Left ventricle myocardium inferior (tissue), 1 donor: Measurements from ENCODE around the gene ACHE. TPM values are rescaled to one million over a fixed set of nuclear protein-coding genes. Genes with fewer than 3 reads are reported as not detected.

Experiments used
- DNase-seq: peaks from one replicate; pipeline ENCODE4 v3.0.0-alpha.2; 2020
- H3K27ac ChIP-seq: fragments of 200-600 bp; replicated peaks from 2 replicates; pipeline ENCODE4 v1.8.0; 2021
- H3K27me3 ChIP-seq: fragments of 200-600 bp; 2 replicates; pipeline ENCODE4 v1.8.0; 2021; ENCODE audit warnings: low read depth
- H3K36me3 ChIP-seq: fragments of 200-600 bp; 2 replicates; pipeline ENCODE4 v1.8.0; 2021
- H3K4me1 ChIP-seq: fragments of 200-600 bp; 2 replicates; pipeline ENCODE4 v1.8.0; 2021
- H3K4me3 ChIP-seq: fragments of 200-600 bp; 2 replicates; pipeline ENCODE4 v1.8.0; 2021; ENCODE audit warnings: mild to moderate bottlenecking, moderate library complexity
- H3K9me3 ChIP-seq: fragments of 200-600 bp; replicated peaks from 2 replicates; pipeline ENCODE4 v1.8.0; 2021
- intact Hi-C: fragments of 100-400 bp; cut with micrococcal nuclease; formaldehyde crosslinking; loops from one replicate; pipeline ENCODE4 v1.11.0; 2022
- total RNA-seq: library from RNA; stranded (reverse); fragmentation: NEBNext Ultra II Directional; extraction: Animal tissue kit (Norgen Biotek cat#: 25700); gene quantifications from one replicate; pipeline ENCODE4 v1.2.1, GENCODE V29; 2021
- TF ChIP-seq, protein P1 (sequence below): fragments of 200-600 bp; IDR thresholded peaks from 2 replicates; pipeline ENCODE4 v1.8.0; 2021; ENCODE audit warnings: antibody characterized with exemption, mild to moderate bottlenecking, borderline replicate concordance
- donor health status: DM: no; HTN: yes; CAD: no; lungs with severe emphysema.

ACHE gene
- total RNA-seq, 1 donor from 2014 or later = 0.49 TPM

DNA sequence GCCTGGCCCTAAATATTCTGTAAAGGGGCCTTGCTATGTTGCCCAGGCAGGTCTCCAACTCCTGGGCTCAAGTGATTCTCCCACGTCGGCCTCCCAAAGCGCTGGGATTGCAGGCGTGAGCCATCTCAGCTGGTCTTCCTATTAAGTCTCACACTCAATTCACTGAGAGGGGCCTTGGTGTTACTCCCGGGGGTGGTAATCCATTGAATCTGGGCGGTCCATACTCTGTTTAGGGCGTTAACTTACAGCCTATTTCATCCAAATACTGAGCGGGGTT, 21.4 kb downstream of the ACHE start:
- Histone ChIP-seq H3K9me3 (no peaks in the 10 kb centered on the region), H3K27ac (peak overlapping the region; percentile 92), H3K27me3 (no peaks in the 10 kb centered on the region), H3K4me1 (peaks cover 52% of the 10 kb centered on the region), H3K4me3 (peak overlapping the region; percentile 96), H3K36me3 (peaks cover 70% of the 10 kb centered on the region)
- TF ChIP-seq, protein P1, sequence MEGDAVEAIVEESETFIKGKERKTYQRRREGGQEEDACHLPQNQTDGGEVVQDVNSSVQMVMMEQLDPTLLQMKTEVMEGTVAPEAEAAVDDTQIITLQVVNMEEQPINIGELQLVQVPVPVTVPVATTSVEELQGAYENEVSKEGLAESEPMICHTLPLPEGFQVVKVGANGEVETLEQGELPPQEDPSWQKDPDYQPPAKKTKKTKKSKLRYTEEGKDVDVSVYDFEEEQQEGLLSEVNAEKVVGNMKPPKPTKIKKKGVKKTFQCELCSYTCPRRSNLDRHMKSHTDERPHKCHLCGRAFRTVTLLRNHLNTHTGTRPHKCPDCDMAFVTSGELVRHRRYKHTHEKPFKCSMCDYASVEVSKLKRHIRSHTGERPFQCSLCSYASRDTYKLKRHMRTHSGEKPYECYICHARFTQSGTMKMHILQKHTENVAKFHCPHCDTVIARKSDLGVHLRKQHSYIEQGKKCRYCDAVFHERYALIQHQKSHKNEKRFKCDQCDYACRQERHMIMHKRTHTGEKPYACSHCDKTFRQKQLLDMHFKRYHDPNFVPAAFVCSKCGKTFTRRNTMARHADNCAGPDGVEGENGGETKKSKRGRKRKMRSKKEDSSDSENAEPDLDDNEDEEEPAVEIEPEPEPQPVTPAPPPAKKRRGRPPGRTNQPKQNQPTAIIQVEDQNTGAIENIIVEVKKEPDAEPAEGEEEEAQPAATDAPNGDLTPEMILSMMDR = no peak
- DNase-seq = no peak
- intact Hi-C loops = no loop called here

DNA sequence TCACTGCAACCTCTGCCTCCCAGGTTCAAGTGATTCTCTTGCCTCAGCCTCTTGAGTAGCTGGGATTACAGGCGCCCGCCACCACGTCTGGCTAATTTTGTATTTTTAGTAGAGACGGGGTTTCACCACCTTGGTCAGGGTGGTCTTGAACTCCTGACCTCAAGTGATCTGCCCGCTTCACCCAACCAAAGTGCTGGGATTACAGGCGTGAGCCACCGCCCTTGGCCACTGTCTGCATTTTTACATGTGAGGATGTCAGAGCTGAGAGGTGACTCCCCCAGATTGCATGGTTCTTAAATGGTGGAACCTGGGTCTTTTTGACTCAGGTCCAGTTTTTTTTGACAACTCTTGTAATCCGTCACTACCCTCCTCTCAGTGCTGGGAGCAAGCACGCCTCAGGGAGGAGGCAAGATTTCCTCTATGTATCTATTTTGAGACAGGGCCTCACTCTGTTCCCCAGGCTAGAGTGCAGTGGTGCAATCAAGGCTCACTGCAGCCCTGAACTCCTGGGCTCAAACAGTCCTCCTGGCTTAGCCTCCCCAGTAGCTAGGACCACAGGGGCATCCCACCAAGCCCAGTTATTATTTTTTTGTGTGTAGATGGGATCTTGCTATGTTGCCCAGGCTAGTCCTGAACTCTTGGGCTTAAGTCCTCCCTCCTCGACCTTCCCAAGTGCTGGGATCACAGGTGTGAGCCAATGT, 21.9 kb downstream of the ACHE start:
- intact Hi-C loops = no loop called here
- TF ChIP-seq, protein P1 = no peak
- Histone ChIP-seq H3K4me1 (peaks cover 52% of the 10 kb centered on the region), H3K27ac (peak overlapping the region; percentile 92), H3K27me3 (no peaks in the 10 kb centered on the region), H3K36me3 (peaks cover 65% of the 10 kb centered on the region), H3K9me3 (no peaks in the 10 kb centered on the region), H3K4me3 (peak overlapping the region; percentile 96)
- no peak for DNase-seq

DNA sequence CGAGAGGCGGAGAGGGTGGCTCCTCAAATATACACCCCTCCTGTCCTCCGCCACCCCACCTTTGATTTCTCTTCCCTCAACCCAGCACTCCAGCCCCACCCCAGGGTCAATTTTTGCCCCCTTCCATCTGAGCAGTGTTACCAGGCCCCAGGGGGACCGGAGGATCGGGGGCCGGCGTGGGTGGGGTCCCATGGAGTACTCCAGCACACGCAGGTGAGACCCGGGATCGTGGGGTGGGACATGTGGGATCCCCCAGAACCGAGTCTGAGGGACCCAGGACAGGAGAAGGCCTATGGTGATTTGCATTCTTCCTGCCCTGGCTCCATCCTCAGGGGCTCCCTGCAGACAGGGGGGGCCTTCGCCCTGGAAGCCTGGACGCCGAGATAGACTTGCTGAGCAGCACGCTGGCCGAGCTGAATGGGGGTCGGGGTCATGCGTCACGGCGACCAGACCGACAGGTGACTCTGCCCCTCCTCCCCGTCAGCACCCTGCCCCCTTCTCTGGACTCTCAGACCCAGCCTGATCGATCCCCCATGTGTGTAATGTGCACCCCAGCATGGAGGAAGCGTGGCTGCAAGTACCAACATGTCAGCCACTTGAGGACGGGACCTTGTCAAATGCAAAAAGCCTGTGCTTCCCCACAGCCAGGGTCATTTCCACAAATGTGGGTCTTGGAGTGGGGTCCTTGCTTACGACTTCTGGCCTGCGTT, 27.8 kb downstream of the ACHE start:
- Histone ChIP-seq H3K27me3 (no peaks in the 10 kb centered on the region), H3K4me1 (peaks cover 46% of the 10 kb centered on the region), H3K27ac (peak overlapping the region; percentile 91), H3K9me3 (no peaks in the 10 kb centered on the region), H3K4me3 (peak overlapping the region; percentile 84), H3K36me3 (peaks cover 31% of the 10 kb centered on the region)
- DNase-seq = no peak
- TF ChIP-seq, protein P1 = no peak
- intact Hi-C loops = no loop called here

DNA sequence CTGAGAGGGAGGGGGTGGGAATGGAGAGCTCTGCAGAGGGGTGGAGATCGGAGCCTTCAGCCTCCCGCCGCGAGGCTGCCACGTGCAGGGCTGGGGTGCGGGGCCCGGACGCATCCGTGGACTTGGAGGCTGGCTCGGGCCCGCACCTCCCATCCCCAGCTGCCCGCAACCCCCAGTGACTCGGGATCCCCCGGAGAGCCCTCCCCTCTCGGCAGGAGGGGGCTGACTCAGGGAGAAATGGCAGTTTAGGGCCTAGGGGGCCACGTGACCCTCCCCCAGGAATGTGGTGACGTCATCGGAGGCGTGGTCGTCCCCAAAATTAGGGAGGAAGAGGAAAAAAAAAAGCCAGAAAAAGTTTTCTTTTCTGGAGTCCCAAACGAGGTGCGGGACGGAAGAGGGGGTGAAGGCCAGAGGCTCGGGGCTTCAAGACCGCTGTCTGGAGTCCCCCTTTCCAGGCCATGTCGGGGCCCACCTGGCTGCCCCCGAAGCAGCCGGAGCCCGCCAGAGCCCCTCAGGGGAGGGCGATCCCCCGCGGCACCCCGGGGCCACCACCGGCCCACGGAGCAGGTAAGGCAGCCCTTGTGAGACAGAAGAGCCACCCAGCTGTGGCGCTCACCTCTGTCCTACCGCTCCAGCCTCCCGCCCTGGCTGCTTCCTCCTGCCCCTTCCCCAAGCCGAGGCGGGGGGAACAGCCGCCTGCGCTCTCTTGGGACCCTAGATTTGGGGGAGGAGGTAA, 28.5 kb downstream of the ACHE start, which contains the start of gene TRIP6:
TRIP6 (plus strand) TSS at position 348 of the 736 bp plus-strand sequence; CDS start at position 459, 111 bp downstream.
- Histone ChIP-seq H3K4me3 (peak within 1 kb of the TSS; percentile 84), H3K27ac (peak within 1 kb of the TSS; percentile 91), H3K27me3 (no peaks in the 10 kb centered on the region), H3K4me1 (peaks cover 47% of the 10 kb centered on the region), H3K36me3 (peaks cover 23% of the 10 kb centered on the region), H3K9me3 (no peaks in the 10 kb centered on the region)
- intact Hi-C loops = no loop called here
- TF ChIP-seq, protein P1 = no peak
- DNase-seq = peak; percentile 88

DNA sequence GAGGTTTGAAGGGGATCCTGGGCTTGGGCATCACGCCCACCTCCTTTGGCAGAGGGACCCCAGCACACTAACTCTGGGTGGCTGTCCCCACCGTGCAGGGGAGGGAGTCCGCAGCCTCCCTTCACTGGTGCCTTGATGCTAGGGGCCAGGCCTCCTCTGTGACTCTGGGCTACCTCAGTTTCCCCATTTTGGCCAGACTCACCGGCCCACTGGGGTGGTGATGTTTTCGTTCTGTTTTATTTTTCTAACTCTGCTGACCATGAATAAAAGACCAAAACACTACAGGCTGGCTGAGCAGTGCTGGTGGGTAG, 29.0 kb downstream of the ACHE start:
- H3K4me1 ChIP-seq = peaks cover 47% of the 10 kb centered on the region
- TF ChIP-seq, protein P1 = no peak

More for the DNA sequence above, 29.0 kb downstream of the ACHE start:
- intact Hi-C loops = no loop called here
- Histone ChIP-seq H3K9me3 (no peaks in the 10 kb centered on the region), H3K27me3 (no peaks in the 10 kb centered on the region), H3K4me3 (peak overlapping the region; percentile 84), H3K27ac (peak overlapping the region; percentile 91), H3K36me3 (peaks cover 19% of the 10 kb centered on the region)
- DNase-seq = no peak
